NCI-H2029 treated with DMSO at 0.1 percent for 48 hours (cell line): ENCODE data around the gene IFRD2.

ENCODE experiments used
- DNase-seq: peaks from one replicate; lab custom pipeline; 2025; lab: John Stamatoyannopoulos, UW

Gene IFRD2

GRCh38 chr3:50302095-50303012 is 10.1 kb upstream of the IFRD2 start:
- no peak for DNase-seq

- DNase-seq, result no peak
Observed at GRCh38 chr3:50300681-50301254, 8.5 kb upstream of the IFRD2 start.

GRCh38 chr3:50299929-50300680 is 7.9 kb upstream of the IFRD2 start:
- no peak for DNase-seq

- no peak for DNase-seq
Observed at GRCh38 chr3:50299638-50299928, 7.4 kb upstream of the IFRD2 start.

GRCh38 chr3:50298836-50299637 is 6.8 kb upstream of the IFRD2 start, which contains the start of the genes HYAL3 and NAA80:
TSS of gene HYAL3 (minus strand) at chr3:50299405. CDS start at chr3:50295602, 3,803 bp downstream.
TSS of gene NAA80 (minus strand) at chr3:50299405. CDS start at chr3:50297463, 1,942 bp downstream.
- DNase-seq, result peak; percentile 74

GRCh38 chr3:50297896-50298725 is 5.9 kb upstream of the IFRD2 start:
- DNase-seq, result no peak

- DNase-seq, result no peak
Observed at GRCh38 chr3:50297384-50297775, 5.2 kb upstream of the IFRD2 start.

- no peak for DNase-seq
Observed at GRCh38 chr3:50296721-50297383, 4.6 kb upstream of the IFRD2 start.

GRCh38 chr3:50295553-50296431 is 3.6 kb upstream of the IFRD2 start:
- DNase-seq, result no peak

GRCh38 chr3:50294492-50295403 is 2.5 kb upstream of the IFRD2 start:
- DNase-seq, result no peak

GRCh38 chr3:50294089-50294488 is 1.9 kb upstream of the IFRD2 start:
- DNase-seq, result no peak

- no peak for DNase-seq
Observed at GRCh38 chr3:50293079-50293801, 1.0 kb upstream of the IFRD2 start.

- DNase-seq, result no peak
Observed at GRCh38 chr3:50290161-50290641, 2.0 kb downstream of the IFRD2 start.

GRCh38 chr3:50289130-50289529 is 3.1 kb downstream of the IFRD2 start:
- no peak for DNase-seq

- no peak for DNase-seq
Observed at GRCh38 chr3:50288387-50289007, 3.7 kb downstream of the IFRD2 start.

GRCh38 chr3:50287262-50287661 is 5.0 kb downstream of the IFRD2 start:
- no peak for DNase-seq
